ENCODE data around the gene TPP1.

The TPP1 gene

DNA sequence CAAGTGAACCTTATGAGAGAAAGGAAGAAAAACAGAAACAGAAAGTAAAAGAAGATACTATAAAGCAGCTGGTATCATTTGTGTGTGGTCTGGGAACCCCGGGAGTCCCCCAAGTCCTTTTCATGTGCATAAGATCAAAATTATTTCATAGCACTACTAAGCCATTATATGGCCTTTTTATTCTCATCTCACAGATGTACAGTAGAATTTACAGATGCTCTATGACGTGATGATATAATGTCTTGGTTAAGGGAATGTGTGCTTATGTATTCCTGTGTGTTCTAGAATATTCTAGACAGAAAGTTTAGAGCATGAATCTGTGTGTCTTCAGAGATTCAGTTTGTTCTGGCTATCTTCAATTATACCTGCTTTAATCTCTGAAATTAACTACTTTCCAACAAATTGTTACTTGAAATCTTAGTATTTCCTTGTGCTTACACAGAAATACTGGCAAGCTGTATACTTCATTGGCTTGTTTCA, 8.6 kb upstream of the TPP1 start:
- no peak for DNase-seq
- ATAC-seq = peak; percentile 45

DNA sequence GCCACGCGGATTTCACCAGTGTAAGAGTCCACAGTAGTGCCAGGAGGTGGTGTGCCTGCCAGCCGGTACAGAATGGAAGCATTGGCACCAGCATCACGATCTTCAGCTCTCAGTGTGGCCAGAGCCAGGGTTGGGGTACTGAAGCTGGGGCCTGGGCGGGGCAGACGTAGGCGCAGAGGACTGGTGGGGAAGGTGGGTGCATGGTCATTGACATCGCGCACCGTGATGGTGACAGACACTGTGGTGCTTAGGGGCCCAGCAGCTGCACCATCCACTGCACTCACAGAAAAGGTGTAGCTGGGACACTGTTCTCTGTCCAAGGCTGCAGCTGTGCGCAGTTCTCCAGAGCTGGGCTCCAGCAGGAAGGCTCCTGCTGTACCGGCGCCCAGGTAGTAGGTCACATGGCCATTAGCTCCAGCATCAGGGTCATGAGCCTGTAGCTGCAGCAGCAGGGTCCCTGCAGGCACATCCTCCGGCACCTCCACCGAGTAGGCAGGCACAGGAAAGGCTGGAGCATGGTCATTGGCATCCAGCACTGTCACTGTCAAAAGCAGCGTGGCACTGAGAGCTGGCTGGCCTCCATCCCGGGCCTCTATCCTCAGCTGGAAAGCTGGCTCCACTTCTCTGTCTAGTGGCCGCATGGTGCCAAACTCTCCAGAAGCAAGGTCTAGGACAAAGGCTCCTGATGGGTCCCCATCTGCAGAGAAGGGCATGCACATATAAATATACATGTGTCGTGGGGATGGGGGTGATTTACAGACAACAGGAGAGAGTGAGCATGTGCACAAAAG, 7.9 kb upstream of the TPP1 start:
- DNase-seq (no peak), ATAC-seq (no peak)

DNA sequence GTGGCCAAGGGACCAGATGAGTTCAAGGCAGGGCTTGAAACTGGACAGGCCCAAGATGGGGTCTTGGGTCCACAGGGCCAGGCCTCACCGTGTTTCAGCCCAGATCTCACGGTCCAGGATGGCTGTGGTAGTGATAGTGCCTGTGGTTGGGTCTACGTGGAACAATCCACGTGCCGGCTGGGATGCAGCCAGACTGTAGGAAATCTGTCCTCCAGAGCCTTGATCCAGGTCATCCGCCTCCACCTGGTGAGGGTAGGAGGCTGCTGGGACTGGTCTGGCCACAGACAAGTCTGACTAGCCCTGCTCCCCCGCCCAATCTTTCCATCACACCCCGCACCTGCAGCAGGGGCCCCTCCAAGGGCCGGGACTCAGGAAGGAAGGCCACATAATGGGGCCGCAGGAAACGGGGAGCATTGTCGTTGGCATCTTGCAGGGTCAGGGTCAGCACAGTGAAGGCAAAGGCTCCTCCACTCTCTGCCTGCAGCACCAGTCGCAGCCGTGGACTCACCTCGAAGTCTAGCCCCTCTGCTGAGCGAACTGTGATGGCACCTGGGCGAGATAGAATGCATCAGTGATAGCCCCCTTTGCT, 6.7 kb upstream of the TPP1 start:
- ATAC-seq = no peak
- no peak for DNase-seq

DNA sequence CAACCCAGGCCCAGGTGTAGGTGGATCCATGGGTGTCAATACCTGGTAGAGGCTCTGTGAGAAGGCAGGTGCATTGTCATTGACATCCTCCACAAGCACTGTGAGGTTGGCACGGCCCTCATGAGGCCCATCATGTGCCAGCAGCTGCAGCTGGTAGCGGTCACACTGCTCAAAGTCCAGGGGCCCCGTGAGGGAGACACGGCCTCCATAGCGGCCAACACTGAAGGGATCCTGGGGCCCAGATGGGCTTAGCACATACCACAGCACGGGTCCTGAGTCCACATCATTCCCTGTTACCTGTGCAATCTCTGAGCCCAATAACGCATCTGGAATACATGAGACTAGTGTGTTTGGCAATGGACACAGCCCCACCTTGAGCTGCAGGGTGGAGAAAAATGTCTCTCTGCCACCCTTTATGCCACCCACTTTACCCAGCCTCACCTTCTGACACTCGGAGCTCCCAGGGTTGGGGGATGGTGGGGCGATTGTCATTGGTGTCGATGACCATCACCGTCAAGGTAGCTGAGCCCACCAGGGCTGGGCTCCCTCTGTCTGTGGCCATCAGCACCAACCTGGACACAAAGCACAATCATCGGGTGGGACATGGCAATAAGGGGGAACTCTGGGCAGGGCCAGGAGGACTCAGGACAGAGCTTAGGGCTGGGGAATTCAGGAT, 6.1 kb upstream of the TPP1 start:
- ATAC-seq (no peak), DNase-seq (no peak)

DNA sequence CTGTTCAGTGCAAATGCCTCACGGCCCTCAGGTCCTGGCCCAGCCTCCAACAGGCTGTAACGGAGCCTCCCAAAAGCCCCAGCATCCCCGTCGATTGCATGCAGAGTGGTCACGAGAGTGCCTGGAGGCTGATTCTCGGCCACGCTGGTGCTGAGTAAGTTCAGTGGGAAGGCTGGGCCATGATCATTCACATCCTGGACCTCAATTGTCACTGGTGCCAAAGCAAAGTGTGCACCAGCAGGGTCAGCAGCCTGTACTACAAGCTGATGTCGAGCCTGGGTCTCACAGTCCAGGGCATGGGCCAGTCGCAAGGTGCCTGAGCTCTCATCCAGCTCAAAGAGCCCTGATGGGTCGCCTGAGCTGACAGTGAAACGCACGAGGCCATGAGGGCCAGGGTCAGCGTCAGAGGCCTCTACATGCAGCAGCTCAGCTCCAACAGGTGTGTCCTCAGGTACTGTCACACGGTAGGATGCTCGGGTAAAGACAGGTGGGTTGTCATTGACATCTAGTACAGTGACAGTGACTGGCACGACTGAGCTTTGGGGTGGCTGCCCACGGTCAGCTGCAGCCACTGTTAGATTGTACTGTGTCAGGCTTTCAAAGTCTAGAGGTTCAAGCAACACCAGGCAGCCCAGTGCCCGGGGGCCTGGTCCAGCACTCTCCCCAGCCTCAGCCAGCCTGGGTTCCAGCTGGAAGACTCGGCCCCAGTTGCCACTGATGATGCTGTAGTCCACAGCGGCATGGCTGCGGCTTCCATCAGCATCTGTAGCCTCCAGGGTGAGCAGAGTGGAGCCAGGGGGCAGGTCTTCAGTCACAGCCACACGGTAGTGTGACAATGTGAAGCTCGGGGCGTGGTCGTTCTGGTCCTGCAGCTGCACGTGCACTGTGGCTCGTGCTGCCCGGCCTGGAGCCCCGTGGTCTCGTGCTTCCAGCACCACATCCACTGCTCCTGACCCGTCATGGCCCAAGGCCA, 4.5 kb upstream of the TPP1 start:
- no peak for DNase-seq
- no peak for ATAC-seq

DNA sequence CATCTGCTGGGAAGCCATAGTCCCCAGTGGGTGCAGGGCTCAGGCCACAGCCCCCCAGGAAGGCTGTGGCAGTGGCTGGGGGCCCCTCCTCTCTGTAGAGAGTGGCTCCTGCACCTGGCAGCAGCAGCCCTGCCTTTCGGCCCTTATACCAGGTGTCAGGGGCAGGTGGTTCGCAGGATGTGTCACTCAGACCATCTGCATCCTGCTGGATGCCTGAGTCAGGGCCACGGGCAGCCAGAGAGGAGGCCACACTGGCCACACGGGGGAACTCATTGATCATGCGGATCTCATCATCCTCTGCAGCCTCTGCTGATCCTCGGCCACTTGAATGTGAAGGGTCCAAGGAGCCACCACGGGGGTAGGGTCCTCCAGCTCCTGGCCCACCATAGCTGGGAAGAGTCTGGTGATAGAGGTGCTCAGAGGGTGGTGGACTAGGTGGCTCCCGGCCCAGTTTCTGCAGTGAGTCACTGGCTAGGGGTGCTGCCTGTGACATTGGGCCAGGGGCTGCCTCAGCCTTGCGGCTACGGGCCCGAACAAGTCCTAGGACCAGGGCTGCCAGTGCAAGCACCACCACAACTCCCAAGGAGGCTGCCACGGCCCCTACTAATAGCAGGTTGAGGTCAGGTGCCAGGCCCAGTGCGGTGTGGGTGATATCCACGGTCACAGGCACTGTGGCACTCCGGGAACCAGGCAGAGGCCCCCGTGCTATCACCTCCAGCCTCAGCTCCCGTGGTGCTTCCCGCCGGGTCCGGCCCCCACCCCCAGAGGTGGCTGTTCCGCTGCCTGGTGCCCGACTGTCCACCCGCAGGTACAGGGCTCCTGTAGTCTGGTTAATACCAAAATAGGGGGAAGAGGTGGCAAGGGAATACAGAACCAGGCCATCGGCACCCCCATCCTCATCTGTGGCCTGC, 3.3 kb upstream of the TPP1 start:
- ATAC-seq = no peak
- DNase-seq = no peak

DNA sequence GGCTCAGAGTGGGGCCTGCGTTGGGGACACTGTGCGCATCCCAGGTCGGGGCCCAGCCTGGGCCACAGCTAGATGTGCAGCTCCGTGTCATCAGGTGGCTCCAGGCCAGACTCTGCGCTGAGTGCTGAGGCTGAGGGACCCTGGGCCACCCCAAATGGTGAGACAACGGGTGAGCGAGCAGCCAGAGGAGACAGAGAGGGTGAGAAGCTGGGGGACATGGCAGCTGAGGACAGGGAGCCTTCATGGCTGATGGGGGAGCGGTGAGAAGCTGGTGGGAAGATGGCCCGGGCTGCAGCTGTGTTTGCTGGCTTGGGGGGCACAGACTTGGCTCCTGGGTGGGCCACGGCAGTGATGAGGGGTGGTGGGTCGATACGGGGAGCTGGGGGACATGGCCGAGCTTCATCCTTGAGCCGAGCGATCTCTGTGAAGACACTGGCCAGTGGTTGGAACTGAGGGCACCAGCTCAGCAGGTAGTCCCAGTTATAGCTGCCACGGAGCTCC, 2.5 kb upstream of the TPP1 start:
- DNase-seq (no peak), ATAC-seq (no peak)

DNA sequence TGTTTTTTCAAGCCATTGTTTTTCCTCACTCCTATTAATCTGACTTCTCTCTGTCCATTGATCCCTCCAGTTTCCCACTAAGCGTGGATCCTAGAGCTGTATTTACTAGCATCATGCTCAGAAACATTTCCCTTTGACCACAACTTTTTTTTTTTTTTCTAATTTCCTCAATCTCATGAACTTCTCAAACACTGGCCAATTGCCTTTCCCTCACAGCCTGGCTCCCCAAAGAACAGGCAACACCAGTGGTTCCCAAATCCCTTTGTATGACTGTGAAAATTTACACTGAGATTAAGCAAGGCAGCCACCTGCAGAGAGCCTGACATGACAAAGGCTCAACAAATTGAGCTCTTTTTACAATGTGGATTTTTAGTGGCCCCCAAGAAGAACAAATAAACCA, 1.4 kb upstream of the TPP1 start:
- ATAC-seq (no peak), DNase-seq (no peak)

DNA sequence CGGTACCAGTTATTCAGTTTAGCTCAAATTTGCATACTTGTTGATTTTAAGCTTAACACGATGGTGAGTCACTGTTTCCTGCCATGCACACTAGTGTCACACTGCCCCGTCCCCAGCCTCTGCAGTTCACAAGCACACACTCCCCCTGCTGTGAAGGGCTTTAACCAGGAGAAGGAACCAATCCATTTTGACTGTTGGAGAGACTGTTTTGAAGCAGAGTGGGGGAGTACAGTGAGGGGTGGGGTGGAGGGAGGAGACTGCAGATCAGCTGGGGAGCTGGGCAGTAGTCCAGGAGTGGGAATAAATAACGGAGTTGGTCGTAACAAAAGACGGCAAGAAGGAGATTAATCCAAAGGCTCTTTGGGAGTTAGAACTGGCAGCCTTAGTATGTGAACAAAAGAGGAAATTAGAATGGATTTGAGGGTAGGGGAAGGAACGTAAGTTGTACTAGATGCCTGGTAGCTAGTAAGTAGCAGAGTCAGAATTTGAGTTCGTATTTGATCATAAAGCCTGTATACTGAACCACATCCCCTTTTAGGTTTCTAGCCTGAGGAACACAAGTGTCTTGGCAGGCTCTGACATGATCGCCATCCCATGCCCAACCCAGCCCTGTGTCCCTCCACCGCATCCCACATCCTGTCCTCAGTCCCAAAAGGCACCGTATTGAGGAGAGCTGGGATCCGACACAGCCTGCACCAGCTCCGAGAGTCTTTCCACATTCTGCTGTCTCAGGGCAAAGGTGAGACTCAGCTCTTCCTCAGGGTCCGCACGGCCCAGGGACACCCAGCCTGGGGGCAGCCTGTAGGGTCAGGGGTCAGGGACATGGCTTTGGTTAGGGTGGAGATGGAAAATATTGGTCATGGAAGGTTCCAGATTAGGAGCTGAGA, 862 bp downstream of the TPP1 start:
- peak; percentile 34 for ATAC-seq
- peak; percentile 54 for DNase-seq

DNA sequence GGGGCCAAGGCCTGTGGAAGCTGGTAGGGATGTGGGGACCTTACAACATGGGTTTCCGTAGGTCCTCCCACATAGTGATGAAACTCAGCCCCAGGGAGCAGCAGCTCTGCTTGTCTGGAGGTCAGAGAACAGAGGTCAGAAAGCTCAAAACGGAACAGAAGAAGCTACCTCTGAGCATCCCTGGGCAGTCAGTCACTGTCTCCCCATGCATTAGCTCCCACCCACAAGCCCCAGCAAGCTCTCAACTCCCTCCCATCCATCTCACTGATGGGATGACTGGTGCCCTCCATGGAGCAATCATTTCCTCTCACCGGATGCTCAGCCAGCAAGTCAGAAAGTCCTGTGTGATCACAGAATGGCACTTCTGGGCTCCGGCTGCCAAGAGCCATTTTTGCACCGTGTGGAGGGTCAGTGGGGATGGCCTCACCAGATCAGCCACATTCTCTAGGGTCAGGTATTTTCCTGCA, 1.9 kb downstream of the TPP1 start:
- no peak for DNase-seq
- ATAC-seq = no peak

DNA sequence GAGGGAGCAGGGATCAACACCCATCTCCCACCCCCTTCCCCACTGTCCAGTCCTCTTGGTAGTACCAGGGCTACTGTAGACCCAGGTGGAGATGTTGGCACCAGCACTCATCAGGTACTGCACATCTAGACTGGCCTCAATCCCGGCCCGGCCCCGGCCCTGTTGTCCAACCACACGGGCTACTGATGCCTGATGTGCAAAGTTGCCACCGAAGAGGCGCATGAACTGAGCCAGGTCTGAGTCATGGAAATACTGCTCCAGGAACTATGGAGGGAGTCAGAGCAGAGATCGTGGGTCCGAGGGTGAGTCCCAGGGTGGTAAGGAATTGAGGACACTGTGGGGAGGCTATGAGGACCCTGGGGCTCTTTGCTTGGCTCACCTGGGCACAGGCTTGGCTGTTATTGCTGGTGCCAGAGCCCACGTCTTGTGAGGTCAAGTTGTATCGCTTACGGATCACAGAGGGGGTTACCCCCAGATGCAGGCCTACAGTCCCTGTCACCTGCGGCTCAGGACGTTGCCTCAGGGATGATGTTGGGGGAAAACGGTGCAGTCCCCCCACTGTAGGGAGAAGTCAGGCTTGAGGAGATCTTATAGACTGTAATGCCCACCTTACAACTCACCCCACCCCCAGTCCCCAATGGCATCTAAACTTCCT, 2.5 kb downstream of the TPP1 start:
- ATAC-seq (no peak), DNase-seq (no peak)

DNA sequence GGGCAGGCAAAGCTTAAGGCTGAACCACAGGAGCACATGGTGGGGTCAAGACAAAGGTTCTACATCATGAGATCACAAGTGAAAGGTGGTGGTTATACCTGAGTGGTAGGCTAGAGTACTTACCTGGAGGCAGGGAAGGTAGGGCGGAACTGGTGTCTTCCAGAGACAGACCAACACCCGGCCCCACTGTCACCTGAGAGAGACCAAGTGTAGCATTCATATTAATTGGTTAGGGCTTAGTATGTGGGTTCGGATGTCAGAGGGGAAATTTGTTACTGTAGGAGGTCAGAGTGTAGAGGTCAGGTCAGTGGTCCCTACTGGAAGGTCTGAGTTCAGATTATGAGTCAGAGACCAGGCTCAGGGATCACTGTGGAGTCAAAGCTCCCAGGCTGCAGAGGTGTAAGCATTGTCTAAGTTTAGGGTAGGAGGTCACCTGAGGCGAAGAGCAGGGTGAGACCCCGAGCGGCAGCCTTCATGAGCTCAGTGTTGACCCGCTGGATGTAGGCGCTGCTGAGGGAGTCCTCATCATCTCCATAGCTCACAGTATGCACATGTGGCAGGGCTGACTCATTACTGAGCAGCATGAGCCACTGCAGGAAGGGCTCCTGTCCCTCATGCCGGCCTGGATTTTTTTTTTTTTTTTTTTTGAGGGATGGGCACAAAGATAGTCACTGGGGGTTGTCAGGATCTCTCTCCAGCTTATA, 3.2 kb downstream of the TPP1 start:
- ATAC-seq = no peak

DNA sequence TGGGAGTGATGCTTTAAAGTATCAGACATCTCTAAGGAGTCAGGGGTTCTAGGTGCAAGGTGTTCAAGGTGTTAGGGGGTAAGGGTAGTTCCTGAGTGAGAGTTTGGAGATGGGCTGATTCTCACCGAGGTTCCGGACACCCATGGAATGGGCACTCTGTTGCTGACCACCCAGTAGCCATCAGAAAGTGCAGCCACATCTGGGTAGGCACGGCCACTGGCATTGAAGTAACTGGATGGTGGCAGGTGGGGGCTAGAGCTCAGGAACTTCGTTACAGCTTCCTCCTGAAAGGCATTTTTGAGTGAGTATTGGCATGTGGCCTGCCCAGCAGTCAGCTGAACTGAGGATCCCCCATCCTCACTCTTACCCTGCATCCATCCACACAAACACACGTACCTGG, 4.2 kb downstream of the TPP1 start:
- DNase-seq (no peak), ATAC-seq (no peak)

More for the DNA sequence above, 3.2 kb downstream of the TPP1 start:
- no peak for DNase-seq

DNA sequence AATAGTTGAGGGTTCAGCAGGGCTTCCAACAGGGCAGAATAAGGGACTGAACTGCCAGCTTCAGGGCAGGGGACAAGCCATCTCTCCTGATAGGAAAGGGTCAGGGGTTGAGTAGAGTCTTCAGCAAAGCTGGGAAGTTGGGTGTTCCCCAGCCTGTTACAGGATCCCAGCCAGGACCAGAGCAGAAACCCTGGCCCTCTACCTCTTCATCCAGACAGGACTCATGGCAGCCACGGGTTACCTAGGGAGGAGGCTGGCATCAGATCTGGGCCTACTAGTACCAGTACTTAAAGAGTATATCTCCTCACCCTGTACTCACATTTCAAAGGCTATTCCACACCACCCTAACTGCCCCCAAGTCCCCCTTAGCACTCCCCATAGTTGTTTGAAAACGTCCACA, 4.8 kb downstream of the TPP1 start:
- ATAC-seq = no peak
- no peak for DNase-seq

DNA sequence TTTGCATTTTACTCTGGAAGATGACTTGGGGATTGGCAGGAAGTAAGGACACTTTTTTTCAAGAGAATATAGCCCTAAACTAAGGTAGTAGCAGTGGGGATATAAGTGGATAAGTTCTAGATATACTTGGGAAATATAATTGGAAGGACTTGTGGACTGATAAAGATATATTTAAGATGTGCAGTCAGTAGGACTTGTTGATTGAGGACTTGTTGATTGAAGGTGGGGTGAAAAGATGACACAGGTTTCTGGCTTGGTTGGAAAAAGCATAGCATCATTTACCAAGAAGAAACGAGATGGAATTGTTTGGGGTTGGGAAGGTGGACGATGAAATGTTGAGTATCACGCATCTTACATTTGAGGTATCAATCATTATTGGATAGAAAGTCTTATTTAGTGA, 5.7 kb downstream of the TPP1 start:
- ATAC-seq = no peak
- no peak for DNase-seq

DNA sequence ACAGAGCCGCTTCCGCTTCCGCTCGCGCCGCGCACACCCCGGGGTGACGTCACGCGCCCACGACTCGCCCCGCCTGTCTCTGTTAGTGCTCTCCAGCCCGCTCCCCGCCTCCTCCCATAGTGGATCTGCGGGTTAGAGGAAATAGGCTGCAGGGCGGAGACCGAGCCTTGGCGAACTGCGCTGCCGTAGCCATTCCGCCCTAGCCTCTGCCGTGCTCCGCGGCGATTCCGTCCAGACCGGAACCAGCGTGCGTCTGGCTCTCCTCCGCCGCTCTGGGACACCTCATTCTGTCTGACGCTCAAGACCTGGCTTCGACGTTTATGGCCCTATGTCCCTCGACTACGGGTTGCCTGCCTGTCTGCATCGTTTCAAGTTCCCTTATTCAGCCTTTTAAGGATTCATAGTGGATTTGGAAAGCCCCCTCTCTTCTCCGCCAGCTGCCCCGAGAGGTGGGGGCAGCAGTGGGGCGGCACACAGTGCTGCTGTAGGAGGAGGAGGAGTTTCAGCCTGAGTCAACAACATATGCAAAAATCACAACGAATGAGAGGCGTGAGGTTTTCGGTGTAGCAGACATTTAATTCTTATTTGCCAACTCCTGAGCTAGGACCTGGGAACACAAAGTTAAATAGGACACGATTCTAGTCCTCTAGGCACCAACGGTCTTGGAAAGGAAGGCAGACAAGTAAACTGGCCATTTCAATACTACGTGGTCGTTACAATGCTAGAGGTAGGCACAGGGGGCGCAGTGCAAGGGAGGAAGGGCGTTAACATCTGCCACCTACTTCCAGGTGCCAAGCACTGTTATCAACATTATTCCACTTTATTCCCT, 6.8 kb downstream of the TPP1 start, which contains the start of gene TAF10:
TSS of gene TAF10 (minus strand) at position 4 of the 829 bp plus-strand sequence. CDS start 27 bp downstream, outside the sequence.
- DNase-seq = peak; percentile 97
- ATAC-seq = peak; percentile 87

DNA sequence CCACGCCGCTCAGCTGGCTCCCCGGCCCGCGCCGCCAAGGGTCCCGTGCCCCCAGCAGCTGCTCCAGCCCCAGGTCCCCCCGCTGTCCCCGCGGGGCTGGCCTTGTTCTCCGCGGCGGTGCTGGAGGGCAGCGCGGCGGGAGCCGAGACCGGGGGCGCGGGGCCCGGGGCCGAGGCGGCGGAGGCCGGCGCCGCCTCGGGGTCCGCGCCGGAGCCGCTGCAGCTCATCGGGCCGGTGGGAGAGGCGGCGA, 7.3 kb downstream of the TPP1 start:
- ATAC-seq (peak; percentile 9), DNase-seq (no peak)
